GM19239 (cell line): Measurements from ENCODE around the gene PDE1A.
"Not testable (repeated sequence)": the region's sequence is repeated elsewhere in the genome, so short reads cannot be mapped to it uniquely, and the experiment has no call there.

ENCODE experiments used
- DNase-seq: peaks from one replicate; pipeline ENCODE4 v3.0.0; 2011; ENCODE audit warnings: low spot score; ENCODE audit not compliant: insufficient read length
- FAIRE-seq: peaks from 2 replicates; lab custom pipeline; 2011; peaks lifted over from hg19 to GRCh38; lab: Jason Lieb, UNC

PDE1A gene

DNA sequence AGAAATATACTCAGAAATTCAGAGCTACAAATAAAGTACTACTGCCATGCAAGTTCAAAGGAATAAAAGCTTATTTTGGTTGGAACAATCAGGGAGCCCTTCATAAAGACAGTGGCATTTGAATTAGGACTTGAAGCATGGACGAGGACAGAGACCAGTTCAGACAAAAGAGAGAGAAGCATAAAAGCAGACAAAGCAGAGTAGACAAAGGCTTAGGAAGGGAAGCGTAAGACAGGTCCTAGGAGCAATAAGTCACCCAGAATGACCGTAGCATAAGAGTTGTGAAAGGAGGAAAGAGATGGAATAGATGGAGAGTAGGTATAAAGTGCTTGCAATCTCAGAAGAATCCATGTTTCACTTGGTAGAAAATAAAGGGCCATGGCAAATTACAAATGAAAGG lies 14.0 kb downstream of the PDE1A start:
- DNase-seq, result no peak
- no peak for FAIRE-seq

DNA sequence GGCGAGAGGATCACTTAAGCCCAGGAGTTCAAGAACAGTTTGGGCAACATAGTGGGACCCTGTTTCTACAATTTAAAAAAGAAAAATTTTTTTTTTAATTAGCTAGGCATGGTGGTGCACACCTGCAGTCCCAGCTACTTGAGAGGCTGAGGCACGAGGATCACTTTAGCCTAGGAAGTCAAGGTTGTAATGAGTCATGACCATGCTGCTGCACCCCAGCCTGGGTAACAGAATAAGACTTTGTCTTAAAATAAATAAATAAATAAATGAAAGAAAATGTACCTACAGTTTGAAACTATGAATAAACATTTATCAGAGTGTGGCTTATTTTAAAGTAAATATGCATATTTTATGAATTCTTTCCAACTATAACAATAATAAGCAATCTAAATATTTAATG lies 16.7 kb downstream of the PDE1A start:
- no peak for FAIRE-seq
- DNase-seq, result no peak

- DNase-seq (no peak), FAIRE-seq (no peak)
These were observed 20.6 kb downstream of the PDE1A start for GRCh38 chr2:182406221-182406620.

- no peak for FAIRE-seq
These were observed 21.8 kb downstream of the PDE1A start for GRCh38 chr2:182404975-182405561.

GRCh38 chr2:182404092-182404491 lies 22.7 kb downstream of the PDE1A start:
- no peak for FAIRE-seq
- DNase-seq, result no peak

More at GRCh38 chr2:182404975-182405561, 21.8 kb downstream of the PDE1A start:
- no peak for DNase-seq

GRCh38 chr2:182393270-182393760 lies 33.5 kb downstream of the PDE1A start:
- no peak for DNase-seq
- no peak for FAIRE-seq

- FAIRE-seq (no peak), DNase-seq (no peak)
These were observed 35.4 kb downstream of the PDE1A start for GRCh38 chr2:182391443-182391842.

- not testable (repeated sequence) for DNase-seq, FAIRE-seq
These were observed 40.5 kb downstream of the PDE1A start for GRCh38 chr2:182386267-182386880.

- DNase-seq (no peak), FAIRE-seq (no peak)
These were observed 42.0 kb downstream of the PDE1A start for GRCh38 chr2:182384860-182385259.

DNA sequence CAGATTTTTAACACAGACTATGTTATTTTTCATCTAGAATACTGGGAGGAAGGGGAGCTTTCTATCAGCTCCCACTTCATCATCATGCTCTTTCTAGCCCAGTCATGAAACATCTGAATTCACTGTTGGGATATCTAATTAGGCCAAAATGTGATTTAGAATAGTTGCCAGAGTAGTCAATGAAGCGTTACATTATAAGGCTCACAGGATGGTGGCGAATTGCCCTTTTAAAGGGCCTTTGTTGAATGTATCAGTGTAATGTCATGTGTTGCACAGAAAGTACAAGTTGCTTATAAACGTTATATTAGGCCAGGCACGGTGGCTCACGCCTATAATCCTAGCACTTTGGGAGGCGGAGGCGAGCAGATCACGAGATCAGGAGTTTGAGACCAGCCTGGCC lies 45.6 kb downstream of the PDE1A start:
- no peak for FAIRE-seq
- DNase-seq, result no peak

GRCh38 chr2:182379241-182379640 lies 47.6 kb downstream of the PDE1A start:
- FAIRE-seq (no peak), DNase-seq (no peak)

GRCh38 chr2:182378759-182379158 lies 48.1 kb downstream of the PDE1A start:
- DNase-seq, result no peak
- no peak for FAIRE-seq

- FAIRE-seq, result no peak
These were observed 49.4 kb downstream of the PDE1A start for GRCh38 chr2:182377467-182377866.

GRCh38 chr2:182375862-182376261 lies 51.0 kb downstream of the PDE1A start:
- DNase-seq, result no peak
- no peak for FAIRE-seq

More at GRCh38 chr2:182377467-182377866, 49.4 kb downstream of the PDE1A start:
- no peak for DNase-seq

GRCh38 chr2:182372661-182373060 lies 54.2 kb downstream of the PDE1A start:
- no peak for FAIRE-seq
- DNase-seq, result no peak

DNA sequence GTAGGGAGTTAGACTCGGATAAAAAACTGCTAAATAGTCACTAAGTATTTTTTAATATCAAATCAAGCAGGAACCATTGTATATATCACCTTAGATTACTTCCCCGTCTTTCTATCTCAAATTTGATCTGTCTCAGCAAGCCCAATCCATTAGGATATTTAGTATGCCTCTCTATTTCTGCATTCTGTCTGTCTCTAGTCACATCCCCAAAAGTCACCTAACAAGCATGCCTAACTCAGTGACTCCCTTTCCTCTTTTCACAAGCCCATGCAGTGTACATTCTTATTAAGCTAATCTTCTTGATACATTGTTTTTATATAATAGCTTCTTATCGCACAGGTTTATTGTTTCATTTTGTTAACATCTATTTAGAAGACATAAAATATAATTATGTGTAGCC lies 57.8 kb downstream of the PDE1A start:
- no peak for FAIRE-seq
- DNase-seq, result no peak

- DNase-seq, result no peak
- no peak for FAIRE-seq
These were observed 58.4 kb downstream of the PDE1A start for GRCh38 chr2:182368446-182368845.

GRCh38 chr2:182367401-182367800 lies 59.4 kb downstream of the PDE1A start:
- no peak for FAIRE-seq
- no peak for DNase-seq

GRCh38 chr2:182366628-182367027 lies 60.2 kb downstream of the PDE1A start:
- DNase-seq, result no peak
- FAIRE-seq, result no peak

- FAIRE-seq (no peak), DNase-seq (no peak)
These were observed 61.0 kb downstream of the PDE1A start for GRCh38 chr2:182365855-182366254.

- DNase-seq, result no peak
- FAIRE-seq, result no peak
These were observed 65.4 kb downstream of the PDE1A start for GRCh38 chr2:182361477-182361876.

- FAIRE-seq (no peak), DNase-seq (no peak)
These were observed 66.1 kb downstream of the PDE1A start for GRCh38 chr2:182360663-182361260.
